GM10266 (cell line): ENCODE data around the gene CAMSAP1.

ENCODE experiments used
- DNase-seq: peaks from one replicate; pipeline ENCODE4 v3.0.0; 2012; ENCODE audit errors: extremely low spot score
- TF ChIP-seq, protein P1 (sequence below): IDR thresholded peaks from 2 replicates; pipeline ENCODE4 v1.5.1; 2012; ENCODE audit warnings: mild to moderate bottlenecking, low read depth; ENCODE audit not compliant: control insufficient read depth, insufficient read depth; ENCODE audit errors: missing control alignments

The CAMSAP1 gene

DNA sequence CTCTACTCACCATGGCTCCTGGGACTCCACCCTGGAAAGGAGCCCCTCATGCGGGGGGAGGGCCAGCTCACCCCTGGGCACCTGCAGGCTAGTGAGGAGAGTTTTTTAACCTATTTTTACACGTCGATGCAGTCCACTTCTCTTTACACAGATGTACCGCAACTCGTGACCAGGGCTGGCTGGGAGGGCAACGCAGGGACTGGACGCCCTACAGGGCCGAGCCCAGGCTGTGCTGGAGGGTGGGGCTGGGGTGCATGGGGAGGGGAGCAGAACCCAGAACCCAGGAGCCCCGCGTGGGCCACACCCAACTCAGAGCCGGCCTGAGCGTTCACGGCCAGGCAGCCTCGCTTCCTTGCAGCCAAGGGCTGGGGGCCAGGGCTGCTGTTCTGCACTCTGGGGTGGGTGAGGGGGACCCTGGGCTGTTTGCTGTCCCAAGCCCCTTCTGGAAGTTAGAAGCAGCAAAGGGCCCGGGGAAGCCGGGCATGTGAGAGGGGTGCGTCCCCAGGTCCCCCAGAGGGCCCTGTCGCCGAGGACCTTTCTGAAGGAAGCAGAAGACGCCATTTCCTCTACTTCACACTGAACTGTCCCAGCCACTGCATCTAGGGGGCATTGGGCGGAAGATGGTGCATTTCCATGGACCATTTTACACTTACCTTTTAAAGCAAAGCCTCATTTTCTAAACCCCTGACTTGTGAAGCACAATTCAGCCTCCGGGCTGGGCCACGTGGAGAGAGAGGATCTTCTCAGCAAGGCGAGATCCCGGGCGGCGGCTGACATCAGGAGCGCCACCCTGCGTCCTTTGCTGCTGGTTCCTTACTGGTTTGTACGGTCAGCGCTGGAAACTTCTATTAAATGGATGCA is 114.8 kb downstream of the CAMSAP1 start:
- DNase-seq, result peak; percentile 25

DNA sequence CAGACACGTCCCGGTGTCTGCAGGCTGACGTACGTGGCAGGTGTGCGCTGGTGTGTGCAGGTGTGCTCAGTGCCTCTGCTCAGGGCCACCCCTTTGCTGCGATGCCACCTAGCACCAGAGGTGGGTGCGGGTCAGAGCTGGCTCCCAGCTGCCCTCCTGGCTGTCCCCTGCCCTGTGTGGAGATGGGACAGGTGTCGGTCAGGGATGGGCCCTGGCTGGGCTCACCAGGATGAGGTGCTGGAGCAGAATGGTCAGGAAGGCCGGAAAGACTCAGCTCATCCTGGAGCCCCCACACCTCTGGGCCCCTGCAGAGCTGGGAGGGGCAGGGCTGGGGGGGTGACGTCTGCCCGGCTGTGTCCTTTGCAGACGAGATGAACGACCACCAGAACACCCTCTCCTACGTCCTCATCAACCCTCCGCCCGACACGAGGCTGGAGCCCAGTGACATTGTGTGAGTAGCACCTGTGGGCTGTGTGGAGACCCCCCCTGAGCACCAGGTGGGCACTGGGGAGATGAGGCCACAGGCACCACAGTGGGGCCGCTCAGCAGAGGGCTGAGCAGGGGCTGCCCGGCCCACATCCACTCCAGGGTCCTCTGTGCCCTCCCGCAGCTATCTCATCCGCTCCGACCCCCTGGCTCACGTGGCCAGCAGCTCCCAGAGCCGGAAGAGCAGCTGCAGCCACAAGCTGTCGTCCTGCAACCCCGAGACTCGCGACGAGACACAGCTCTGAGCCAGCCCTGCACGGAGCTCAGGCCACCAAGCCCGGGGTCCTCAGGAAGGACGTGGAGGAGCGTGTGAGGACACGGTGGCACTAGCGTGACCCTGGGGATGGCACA is 115.7 kb downstream of the CAMSAP1 start:
- DNase-seq, result peak; percentile 29
- TF ChIP-seq, protein P1, sequence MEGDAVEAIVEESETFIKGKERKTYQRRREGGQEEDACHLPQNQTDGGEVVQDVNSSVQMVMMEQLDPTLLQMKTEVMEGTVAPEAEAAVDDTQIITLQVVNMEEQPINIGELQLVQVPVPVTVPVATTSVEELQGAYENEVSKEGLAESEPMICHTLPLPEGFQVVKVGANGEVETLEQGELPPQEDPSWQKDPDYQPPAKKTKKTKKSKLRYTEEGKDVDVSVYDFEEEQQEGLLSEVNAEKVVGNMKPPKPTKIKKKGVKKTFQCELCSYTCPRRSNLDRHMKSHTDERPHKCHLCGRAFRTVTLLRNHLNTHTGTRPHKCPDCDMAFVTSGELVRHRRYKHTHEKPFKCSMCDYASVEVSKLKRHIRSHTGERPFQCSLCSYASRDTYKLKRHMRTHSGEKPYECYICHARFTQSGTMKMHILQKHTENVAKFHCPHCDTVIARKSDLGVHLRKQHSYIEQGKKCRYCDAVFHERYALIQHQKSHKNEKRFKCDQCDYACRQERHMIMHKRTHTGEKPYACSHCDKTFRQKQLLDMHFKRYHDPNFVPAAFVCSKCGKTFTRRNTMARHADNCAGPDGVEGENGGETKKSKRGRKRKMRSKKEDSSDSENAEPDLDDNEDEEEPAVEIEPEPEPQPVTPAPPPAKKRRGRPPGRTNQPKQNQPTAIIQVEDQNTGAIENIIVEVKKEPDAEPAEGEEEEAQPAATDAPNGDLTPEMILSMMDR, result no peak

More for the DNA sequence above, 114.8 kb downstream of the CAMSAP1 start:
- TF ChIP-seq, protein P1, result no peak

DNA sequence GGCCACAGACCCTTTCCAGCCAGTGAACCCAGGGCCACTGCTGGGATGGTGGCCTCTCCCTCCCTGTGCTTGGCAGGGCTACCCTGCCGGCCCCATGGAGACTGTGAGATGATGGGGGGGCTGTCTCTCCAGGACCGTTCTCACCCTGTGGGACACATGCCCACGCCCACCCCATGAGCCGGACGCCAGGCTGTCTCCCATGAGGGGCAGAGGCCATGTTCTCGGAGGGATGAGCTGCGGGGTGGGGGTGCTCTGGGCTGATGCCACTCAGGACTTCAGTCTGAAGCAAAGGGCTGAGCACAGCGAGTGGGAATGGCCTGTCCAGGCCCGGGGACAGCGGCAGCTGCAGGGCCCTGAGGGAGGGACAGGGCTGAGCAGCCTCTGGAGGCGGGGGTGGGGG is 116.5 kb downstream of the CAMSAP1 start:
- DNase-seq, result peak; percentile 23
- TF ChIP-seq, protein P1, result no peak

DNA sequence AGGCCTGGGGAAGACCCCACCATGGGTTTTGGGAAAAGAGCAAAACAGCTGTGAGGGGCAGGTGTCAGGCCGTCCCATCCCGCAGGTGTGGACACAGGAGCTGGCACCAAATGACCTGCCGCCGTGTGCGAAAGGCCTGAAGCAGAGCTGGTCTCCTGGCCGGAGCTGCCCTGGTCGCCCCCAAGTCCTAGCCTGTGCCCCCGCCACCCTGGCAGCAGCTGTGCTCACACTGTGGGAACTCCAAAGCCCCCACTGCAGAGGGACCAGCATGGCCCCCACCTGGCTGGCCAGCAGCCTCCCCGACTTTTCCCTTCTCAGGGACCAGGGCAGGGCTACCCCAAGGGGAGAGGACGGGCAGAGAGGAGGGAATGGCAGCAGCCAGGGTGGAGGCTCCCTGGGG is 117.0 kb downstream of the CAMSAP1 start:
- peak; percentile 30 for DNase-seq
- TF ChIP-seq, protein P1, result no peak

DNA sequence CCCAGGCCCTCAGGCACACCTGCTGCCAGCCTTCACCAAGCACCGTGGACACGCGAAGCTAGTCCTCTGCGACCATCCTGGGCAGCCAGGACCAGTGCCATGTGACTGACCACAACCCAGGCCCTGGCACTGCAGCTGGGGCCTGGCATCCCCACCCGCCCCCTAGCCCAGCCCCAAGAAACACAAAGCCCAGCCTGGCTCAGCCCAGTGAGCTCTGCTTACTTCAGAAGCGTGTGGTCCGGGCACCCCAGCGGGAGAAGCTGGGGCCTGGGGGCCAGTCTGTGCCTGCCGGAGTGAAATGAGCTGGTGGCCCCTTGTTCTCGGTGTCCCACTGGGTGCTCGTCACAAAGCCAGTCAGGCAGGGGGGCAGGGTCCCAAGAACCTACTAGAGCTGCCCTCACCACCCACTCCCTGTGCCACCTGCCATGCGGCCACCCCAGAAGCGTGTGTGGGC is 117.5 kb downstream of the CAMSAP1 start:
- TF ChIP-seq, protein P1, result no peak
- DNase-seq, result peak; percentile 15

DNA sequence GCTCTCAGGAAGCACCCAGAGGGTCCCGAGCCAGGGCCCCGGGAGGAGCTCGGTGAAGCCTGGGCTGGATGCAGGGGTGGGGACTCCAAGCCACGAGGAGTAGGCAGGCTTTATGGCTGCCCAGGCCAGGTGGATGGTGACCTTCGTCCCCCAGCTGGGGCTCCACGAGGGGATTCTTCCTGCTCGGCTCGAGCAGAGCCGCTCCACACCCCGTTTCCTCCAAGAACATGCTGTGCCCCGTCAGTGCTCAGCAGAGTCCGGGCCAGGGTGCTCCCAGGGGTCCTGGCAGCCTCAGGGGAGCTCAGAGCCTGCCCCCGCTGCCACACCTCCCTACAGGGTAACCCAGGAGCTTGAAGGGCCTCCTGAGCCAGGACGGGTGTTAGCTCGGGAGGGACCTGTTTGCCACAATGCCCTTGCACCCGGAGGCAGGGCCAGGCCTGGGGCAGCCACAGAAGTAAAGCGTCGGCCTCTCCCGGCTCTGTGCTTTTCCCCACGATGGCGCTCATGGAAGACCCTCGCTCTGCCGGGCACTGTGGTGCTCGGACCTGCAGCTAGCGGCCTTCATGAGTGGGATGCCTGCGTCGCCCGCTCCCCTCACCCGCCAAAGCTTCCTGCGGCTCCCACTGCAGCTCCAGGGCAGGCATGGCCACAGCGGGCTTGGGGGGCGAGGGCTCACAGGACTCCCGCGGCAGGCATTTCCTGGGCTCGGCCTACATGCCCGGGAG is 118.6 kb downstream of the CAMSAP1 start:
- DNase-seq, result peak; percentile 21
- TF ChIP-seq, protein P1, result no peak
